ENCODE measurements around the gene GPATCH4. TPM values are rescaled to one million over a fixed set of nuclear protein-coding genes. Genes with fewer than 3 reads are reported as not detected.

GPATCH4 gene
- total RNA-seq, 1 experiment from 2014 or later: 37.3 TPM

DNA sequence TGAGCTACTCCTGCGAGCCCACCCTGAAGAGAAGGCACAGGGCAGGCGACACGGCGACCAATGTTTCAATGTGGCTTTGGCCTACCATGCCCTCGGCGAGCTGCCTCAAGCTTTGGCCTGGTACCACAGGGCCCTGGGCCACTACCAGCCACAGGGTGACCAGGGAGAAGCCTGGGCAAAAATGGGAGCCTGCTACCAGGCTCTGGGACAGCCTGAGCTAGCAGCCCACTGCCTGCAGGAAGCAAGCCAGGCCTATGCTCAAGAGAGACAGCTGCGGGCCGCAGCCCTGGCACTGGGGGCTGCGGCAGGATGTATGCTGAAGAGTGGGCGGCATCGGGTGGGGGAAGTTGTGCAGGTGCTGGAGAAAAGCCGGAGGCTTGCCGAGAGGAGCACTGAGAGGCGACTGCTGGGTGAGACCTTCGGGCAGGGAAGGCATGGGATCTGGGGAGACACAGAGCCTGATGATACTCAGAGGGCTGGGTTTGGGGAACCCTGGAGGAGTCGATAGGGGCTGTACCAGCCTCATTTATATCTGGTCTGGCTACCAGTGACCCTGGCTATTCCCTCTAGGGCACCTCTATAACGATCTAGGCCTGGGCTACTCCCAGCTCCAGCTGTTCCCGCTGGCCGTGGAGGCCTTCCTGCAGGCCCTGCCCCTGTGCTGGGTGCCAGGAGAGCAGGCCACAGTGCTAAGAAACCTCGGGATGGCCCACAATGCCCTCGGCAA is 19.5 kb downstream of the GPATCH4 start:
- no peaks in the 10 kb centered on the region for H4K20me1 ChIP-seq (ENCODE audit: low read length)
- BruUV-seq (replicated peaks): no TSS peak
- no peaks in the 10 kb centered on the region for H3K27me3 ChIP-seq (ENCODE audit: low read length)
- POLR2A ChIA-PET (ENCODE audit: unreplicated experiment): no interaction called here
- no peak overlapping the region for H3K4me2 ChIP-seq (ENCODE audit: low read length)
- intact Hi-C loops (cut with micrococcal nuclease): no loop called here
- TF ChIP-seq EZH2phosphoT487 (IDR thresholded peaks at IDR 0.05; ENCODE audit: borderline replicate concordance, low read length): no peak
- TF ChIP-seq CTCF (conservative IDR thresholded peaks at IDR 0.05; ENCODE audit: low read depth, low read length): no peak
- no peak for TF ChIP-seq EZH2 (IDR thresholded peaks at IDR 0.05; ENCODE audit: low read length, unreplicated experiment)
- H3K36me3 ChIP-seq (ENCODE audit: low read depth, low read length): no peaks in the 10 kb centered on the region
- no peak overlapping the region for H3K27ac ChIP-seq (ENCODE audit: low read length)
- H2AFZ ChIP-seq (ENCODE audit: low read length): no peak overlapping the region
- ATAC-seq (no peak), DNase-seq (no peak)
- H3K9me2 ChIP-seq (replicated peaks; ENCODE audit: low read length): no peaks in the 10 kb centered on the region
- H3K4me1 ChIP-seq (ENCODE audit: insufficient read depth, low read length): no peaks in the 10 kb centered on the region
- no peak overlapping the region for H3K4me3 ChIP-seq (ENCODE audit: low read length)
- H3K79me2 ChIP-seq (ENCODE audit: low read length): no peaks in the 10 kb centered on the region
- no peak overlapping the region for H3K9ac ChIP-seq (ENCODE audit: low read length)
- CTCF ChIA-PET: no interaction called here
- H3K9me3 ChIP-seq (ENCODE audit: low read length): no peaks in the 10 kb centered on the region
- no peaks in the 10 kb centered on the region for H3F3A ChIP-seq (ENCODE audit: low read length, unreplicated experiment)

- Histone ChIP-seq H3K36me3 (ENCODE audit: low read depth, low read length) (no peaks in the 10 kb centered on the region), H2AFZ (ENCODE audit: low read length) (no peak within 1 kb of the TSS), H3K79me2 (ENCODE audit: low read length) (no peaks in the 10 kb centered on the region), H3K27ac (ENCODE audit: low read length) (no peak within 1 kb of the TSS), H3K4me3 (ENCODE audit: low read length) (no peak within 1 kb of the TSS), H3K4me2 (ENCODE audit: low read length) (no peak within 1 kb of the TSS), H3K27me3 (ENCODE audit: low read length) (no peaks in the 10 kb centered on the region), H3F3A (ENCODE audit: low read length, unreplicated experiment) (no peaks in the 10 kb centered on the region), H3K4me1 (ENCODE audit: insufficient read depth, low read length) (no peaks in the 10 kb centered on the region), H4K20me1 (ENCODE audit: low read length) (no peaks in the 10 kb centered on the region), H3K9me3 (ENCODE audit: low read length) (no peaks in the 10 kb centered on the region), H3K9ac (ENCODE audit: low read length) (no peak within 1 kb of the TSS), H3K9me2 (replicated peaks; ENCODE audit: low read length) (no peaks in the 10 kb centered on the region)
- ATAC-seq: no peak
- CTCF ChIA-PET: no interaction called here
- no peak for DNase-seq
- no peak for TF ChIP-seq EZH2phosphoT487 (IDR thresholded peaks at IDR 0.05; ENCODE audit: borderline replicate concordance, low read length)
- TF ChIP-seq EZH2 (IDR thresholded peaks at IDR 0.05; ENCODE audit: low read length, unreplicated experiment): no peak
- TF ChIP-seq CTCF (conservative IDR thresholded peaks at IDR 0.05; ENCODE audit: low read depth, low read length): no peak
- POLR2A ChIA-PET (ENCODE audit: unreplicated experiment): no interaction called here
- BruUV-seq (replicated peaks): no TSS peak
- intact Hi-C loops (cut with micrococcal nuclease): no loop called here
Measured at GRCh38 chr1:156579472-156579871, 21.8 kb downstream of the GPATCH4 start, which contains the start of gene TTC24. TSS of gene TTC24 (plus strand) at chr1:156579723. CDS start at chr1:156581365, 1,642 bp downstream.

GRCh38 chr1:156578055-156578454 is 23.2 kb downstream of the GPATCH4 start:
- intact Hi-C loops (cut with micrococcal nuclease): no loop called here
- Histone ChIP-seq H3K4me1 (ENCODE audit: insufficient read depth, low read length) (no peaks in the 10 kb centered on the region), H3K4me2 (ENCODE audit: low read length) (no peak overlapping the region), H2AFZ (ENCODE audit: low read length) (no peak overlapping the region), H3K4me3 (ENCODE audit: low read length) (no peak overlapping the region), H3K9me2 (replicated peaks; ENCODE audit: low read length) (no peaks in the 10 kb centered on the region), H4K20me1 (ENCODE audit: low read length) (no peaks in the 10 kb centered on the region), H3F3A (ENCODE audit: low read length, unreplicated experiment) (no peaks in the 10 kb centered on the region), H3K9ac (ENCODE audit: low read length) (no peak overlapping the region), H3K36me3 (ENCODE audit: low read depth, low read length) (no peaks in the 10 kb centered on the region), H3K27me3 (ENCODE audit: low read length) (no peaks in the 10 kb centered on the region), H3K27ac (ENCODE audit: low read length) (no peak overlapping the region), H3K9me3 (ENCODE audit: low read length) (no peaks in the 10 kb centered on the region), H3K79me2 (ENCODE audit: low read length) (no peaks in the 10 kb centered on the region)
- CTCF ChIA-PET: interaction anchor here (0.6 kb wide), 1 partner anchor 39 kb away, joined by 8 read pairs; no protein-coding TSS in a partner anchor
- TF ChIP-seq EZH2 (IDR thresholded peaks at IDR 0.05; ENCODE audit: low read length, unreplicated experiment) (no peak), CTCF (conservative IDR thresholded peaks at IDR 0.05; ENCODE audit: low read depth, low read length) (no peak), EZH2phosphoT487 (IDR thresholded peaks at IDR 0.05; ENCODE audit: borderline replicate concordance, low read length) (no peak)
- POLR2A ChIA-PET (ENCODE audit: unreplicated experiment): no interaction called here
- no TSS peak for BruUV-seq (replicated peaks)
- DNase-seq: no peak
- ATAC-seq: no peak

Data from PC-3 (cell line).